Stimulated activated CD4-positive, alpha-beta T cell treated with anti-CD3 and anti-CD28 coated beads, Interleukin-1b, Interleukin-23, amount 100 ng/mL, for 48 hours (primary cell): ENCODE measurements around the gene TC2N.
A peak's percentile ranks its signal among the peaks of the same experiment; 100 is the strongest.
"Not testable (repeated sequence)": the region's sequence is repeated elsewhere in the genome, so short reads cannot be mapped to it uniquely, and the experiment has no call there.

ENCODE experiments used
- DNase-seq: peaks from one replicate; pipeline ENCODE4 v3.0.0-alpha.2; 2020

The TC2N gene

GRCh38 chr14:91888641-91889476, 21.5 kb upstream of the TC2N start:
- DNase-seq: no peak

DNA sequence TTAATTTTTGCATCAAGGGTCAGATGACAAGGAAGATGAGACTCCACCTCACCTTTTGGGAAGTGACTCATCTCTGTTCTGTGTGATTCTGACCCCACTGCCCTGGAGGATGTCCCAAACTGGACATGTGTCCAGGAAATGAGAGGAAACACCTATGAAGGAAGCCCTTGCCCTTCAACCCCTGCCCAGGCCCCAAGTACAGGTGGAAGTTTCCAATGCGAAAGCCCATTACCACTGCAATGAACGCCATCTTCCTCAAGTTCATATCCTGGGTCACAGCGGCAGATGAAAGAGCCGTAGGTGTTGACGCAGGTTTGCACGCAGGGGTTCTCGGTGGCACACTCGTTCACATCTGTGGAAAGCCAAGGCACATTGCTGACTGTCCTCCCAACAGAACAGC, 19.6 kb upstream of the TC2N start:
- DNase-seq: no peak

DNA sequence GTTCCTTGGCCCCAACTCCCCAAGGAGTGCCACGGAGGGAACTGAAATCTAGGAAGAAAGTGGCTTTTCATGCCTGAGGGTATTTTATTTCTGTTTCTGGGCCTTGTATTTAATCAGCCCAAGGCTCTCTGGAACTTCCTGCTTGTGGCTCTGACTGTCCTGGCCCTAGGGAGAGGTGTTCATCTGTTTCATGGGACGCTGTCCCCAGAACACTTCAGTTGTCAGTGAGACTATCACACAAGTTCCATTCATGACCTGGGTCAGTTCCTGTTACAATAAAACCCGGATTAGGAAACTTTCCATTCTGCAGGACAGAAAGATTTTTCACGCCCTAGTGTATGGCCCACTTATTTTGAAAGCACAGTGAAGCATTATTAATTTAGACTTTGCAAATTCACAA, 18.5 kb upstream of the TC2N start:
- no peak for DNase-seq

DNA sequence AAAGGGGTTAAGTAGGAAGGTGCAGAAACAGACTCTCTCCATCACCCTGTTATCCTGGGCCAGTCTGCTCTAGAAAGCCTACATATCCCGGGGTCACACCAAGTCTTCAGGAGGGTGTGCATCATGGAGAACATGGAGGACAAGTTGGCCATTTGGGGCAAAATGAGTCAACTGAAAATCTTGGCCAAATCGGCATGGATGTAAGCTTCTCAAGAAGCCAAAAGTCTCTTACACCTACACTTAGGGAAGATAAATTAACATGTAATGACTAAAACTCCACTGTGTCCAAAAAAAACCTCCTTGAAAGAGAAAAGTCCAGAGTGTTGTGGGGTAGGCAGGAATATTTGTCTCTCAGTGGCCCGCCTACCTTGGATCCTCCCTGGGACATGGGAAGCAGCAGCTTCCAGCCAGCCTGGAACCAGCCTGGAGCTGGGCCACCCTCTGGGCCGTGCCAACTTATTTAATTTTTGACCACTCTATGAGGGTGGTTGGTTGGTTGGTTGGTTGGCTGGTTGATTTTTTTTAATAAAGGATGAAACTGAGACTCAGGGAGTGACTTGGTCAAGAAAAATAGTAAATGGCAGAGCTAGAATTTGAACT, 17.9 kb upstream of the TC2N start:
- no peak for DNase-seq

GRCh38 chr14:91884664-91885063, 17.3 kb upstream of the TC2N start:
- no peak for DNase-seq

DNA sequence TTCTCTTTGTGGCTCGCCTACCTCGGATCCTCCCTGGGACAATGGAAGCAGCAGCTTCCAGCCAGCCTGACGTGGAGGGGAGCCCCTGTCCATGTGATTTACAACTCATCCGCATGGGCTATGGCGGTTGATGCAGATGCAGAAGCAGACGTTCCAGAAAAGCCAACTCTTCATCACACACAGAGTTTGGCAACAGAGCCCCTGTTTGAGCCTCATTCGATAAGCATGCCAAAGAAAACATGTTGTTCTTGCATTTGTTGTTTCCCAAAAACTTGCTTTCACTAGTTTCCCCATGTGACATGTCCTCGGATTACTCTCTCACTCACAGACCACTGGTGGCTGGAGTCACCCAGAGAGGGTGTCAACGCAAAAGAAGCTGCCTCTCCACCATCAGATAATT, 16.4 kb upstream of the TC2N start:
- no peak for DNase-seq

GRCh38 chr14:91882776-91883175, 15.4 kb upstream of the TC2N start:
- no peak for DNase-seq

- no peak for DNase-seq
These were observed 15.0 kb upstream of the TC2N start for GRCh38 chr14:91882369-91882768.

- DNase-seq: no peak
These were observed 11.9 kb upstream of the TC2N start for GRCh38 chr14:91879196-91879595.

DNA sequence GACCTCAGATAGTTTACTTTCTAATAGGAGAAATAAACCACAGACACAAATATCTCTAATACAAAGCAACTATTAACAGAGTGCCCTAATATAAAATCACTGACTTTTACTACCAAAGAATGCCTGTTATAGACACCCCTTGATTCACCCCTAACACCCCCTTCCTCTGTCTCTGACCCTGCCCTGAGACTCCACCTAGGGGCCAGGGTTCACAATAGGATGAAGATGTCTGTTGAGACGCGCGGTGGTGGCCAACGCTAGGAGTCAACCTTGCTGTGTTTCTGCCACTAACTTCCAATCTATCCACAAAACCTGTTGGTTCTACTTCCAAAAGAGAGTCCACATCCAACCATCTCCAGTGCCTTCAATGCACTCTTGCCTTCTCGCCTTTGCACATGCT, 10.9 kb upstream of the TC2N start:
- DNase-seq: no peak

DNA sequence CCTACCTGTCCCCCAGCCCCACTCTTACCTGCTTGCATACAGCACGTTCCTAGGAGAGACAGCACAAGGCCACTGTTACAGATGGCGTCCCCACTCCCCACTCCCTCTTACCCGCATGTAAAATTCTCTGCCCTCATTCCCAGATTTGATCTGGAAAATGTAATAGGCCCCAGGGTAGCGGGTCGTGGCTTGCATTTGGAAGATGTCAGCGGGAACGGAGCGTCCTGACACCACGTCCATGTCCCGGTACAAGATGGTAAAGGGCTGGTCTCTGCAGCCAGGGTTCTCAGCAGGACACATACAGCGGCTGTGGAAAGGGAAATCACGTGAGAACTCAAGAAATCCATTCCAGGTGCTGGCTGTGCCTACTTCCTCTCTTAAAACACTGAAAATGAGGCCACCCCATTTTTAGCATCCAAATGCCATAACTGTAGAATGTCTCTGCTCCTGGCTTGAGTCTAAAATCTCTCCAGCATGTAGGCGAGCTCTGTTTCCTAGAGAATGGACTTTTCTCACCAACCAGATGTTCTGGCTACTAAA, 10.1 kb upstream of the TC2N start:
- no peak for DNase-seq

DNA sequence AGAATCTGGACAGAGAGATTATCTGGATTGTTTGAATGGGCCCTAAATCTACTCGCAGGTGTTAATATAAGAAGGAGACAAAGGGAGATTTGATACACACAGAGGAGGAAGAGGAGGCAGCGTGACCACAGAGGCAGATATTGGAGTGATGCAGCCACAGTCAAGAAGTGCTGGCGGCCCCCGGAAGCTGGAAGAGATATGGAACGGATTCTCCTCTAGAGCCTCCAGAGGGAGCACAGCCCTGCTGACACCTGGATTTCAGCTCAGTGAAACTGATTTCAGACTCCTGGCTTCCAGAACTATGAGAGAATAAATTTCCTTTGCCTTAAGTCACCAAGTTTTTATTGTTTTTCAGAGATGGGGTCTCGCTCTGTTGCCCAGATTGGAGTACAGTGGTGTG, 9.2 kb upstream of the TC2N start:
- DNase-seq: no peak

- no peak for DNase-seq
These were observed 8.4 kb upstream of the TC2N start for GRCh38 chr14:91875525-91876286.

DNA sequence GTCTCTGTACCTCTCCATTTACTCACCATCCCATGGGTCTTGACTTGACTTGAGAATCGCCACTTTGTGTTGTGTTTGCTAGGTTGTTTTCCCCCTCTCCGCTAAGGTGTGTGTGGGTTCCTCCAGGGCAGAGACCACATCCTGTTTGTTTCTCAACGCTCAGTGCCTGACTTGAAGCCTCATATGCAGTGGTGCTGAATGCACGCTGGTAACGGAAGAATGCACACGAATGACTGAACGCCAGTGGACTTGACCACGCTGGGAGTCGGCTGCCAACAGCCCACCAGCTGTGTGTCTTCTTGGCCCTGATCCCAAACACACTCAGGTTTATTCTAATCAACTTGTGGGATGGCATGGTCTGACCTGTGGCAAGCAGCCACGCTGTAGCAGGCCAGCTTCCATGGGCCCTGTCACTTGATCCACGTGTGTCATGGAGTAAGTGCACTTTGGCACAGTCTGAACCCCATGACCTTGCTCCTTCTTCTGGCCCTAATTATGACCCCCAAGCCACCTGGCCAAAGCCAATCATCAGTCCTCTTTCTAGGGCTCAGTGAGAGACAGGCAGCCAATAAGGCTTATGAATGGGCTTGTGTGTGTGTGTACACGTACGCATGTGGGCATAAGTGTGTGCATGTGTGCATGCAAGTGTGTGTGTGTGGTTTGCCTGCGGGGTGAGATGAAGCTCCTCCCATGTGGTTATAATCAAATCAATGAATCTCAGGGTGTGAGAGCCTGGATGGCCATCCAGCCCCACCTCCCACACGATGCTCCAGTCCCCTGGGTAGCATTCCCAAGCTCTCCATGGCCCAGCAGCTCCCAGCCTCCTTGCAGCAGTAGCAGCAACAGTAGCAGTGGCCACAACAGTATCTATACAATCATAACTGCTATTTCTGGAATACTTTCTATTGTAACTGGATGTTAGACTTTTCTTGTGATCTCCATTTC, 6.4 kb upstream of the TC2N start:
- peak; percentile 71 for DNase-seq

DNA sequence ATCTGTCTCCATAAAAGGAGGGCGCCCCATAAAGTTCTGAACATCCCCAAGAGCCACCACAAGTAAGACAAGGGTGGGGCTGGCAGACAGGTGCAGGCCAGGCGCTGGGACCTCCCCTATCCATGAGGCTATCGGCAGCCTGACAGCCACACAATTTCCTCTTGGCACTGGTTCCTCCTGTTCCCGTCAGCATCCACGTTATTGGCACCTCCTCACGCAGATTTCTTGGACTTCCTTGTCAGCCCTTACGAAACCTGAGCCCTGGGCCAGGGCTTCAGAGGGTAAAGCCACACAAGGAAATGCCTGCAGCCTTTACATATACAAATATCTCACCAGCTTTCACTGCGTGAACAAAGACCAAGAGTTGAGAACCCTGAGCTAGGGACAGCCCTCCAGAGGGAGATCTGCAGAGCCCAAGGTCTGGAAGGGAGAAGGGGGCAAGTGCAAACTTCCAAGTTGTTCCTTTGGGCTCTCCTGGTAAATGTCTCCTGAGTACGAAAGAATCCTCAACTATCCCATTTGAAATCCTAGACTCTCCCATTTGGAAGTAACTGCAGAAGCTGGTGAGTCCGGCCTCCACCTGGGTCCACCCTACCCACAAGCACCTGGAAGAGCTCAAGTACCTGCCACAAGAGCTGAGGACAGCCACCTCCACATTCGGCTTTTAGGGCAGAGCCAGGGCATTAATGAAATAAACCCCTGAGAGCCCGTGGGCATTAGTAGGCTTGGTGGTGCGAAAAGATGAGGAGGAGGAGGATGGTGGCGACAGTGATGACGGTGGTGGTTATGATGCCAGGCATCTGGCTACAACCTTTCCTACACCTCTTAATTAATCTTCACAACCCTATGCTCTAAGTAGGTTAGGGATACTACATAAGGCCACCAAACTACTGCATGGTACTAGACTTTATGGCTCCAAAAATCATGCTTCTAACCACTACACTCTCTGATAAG, 5.5 kb upstream of the TC2N start:
- no peak for DNase-seq

GRCh38 chr14:91872011-91872501, 4.7 kb upstream of the TC2N start:
- DNase-seq: peak; percentile 35

- DNase-seq: not testable (repeated sequence)
These were observed 4.1 kb upstream of the TC2N start for GRCh38 chr14:91871401-91871800.

GRCh38 chr14:91870890-91871289, 3.6 kb upstream of the TC2N start:
- no peak for DNase-seq

GRCh38 chr14:91870001-91870400, 2.7 kb upstream of the TC2N start:
- peak; percentile 49 for DNase-seq

DNA sequence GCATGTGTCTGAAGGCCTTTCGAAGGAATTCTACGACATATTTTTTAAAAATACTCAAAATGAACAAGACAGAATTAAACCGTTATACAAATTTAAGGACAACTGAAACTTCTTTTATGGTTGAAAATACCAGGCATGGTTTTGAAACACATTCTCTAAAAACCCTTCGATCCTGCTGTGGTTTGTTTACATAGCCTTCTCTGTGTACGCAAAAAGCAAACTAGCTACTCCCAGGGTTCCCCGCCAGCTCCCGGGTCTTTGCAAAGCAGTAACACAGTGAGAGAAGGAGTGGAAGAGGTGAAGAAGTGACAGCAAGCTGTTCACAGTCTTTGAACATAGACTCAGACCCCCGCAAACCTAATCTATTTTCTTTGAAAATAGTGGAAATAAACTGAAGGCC, 2.2 kb upstream of the TC2N start:
- DNase-seq: no peak
